HG03159 (cell line): Measurements from ENCODE around the gene KIAA1328.

Source experiments
- ATAC-seq: cut with Tn5 transposase; IDR thresholded peaks from one replicate; pipeline ENCODE4 v1.9.1; 2021; ENCODE audit warnings: mild to moderate bottlenecking, moderate library complexity; ENCODE audit not compliant: unreplicated experiment

The KIAA1328 gene

GRCh38 chr18:37249171-37249886, 420.4 kb downstream of the KIAA1328 start:
- no peak for ATAC-seq

DNA sequence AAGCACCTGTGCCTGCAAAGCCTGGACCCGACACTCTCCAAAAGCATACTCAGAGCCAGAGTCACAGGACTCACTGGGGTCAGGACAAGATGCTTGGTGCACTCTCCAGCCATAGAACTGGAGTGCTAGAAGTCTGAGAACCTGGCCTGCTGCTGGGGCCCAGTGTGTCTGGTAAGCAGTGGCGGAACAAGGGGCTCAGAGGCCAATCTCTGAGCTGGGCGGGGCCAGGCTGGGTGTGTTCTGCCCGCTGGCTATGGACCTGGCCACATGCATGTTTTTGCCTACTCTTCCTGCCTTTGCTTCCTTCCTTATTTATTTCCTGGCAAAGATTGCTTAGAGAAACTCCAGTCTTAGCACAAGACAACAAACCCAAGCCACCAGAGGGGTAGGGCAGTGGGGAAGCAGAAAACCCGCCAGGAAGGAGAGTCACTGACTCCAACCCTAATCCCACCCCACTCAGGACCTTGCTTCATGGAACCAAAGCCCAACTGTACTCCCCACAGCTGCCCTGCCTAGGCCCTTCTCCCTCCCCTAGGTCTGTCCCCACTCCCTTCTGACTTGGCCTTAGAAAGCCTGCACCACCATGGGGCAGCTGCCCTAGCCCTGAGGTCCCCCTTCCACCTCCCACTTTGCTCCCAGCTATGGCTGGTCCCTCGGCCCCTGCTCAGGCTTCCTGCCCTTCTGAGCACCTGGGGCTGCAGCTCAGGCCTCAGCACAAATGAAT, 421.1 kb downstream of the KIAA1328 start:
- ATAC-seq, result no peak

DNA sequence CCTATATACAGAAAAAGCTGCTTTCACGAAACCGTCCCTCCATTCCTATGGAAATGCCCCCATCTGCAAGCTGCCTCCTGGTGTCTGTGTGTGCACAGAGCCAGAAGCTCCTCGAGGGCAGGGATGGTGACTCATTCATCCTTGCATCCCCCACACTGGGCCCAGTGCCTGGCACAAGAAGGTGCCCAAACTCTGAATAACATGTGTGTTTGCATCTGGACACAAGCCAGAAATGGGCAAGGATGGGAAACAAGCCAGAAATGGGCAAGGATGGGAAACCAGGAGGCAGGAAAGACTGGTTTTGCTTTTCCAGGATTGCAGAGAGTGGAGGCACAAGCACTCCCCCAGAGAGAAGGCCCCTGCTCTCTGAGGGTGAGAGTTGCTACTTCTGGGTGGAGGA, 422.8 kb downstream of the KIAA1328 start:
- ATAC-seq, result no peak

DNA sequence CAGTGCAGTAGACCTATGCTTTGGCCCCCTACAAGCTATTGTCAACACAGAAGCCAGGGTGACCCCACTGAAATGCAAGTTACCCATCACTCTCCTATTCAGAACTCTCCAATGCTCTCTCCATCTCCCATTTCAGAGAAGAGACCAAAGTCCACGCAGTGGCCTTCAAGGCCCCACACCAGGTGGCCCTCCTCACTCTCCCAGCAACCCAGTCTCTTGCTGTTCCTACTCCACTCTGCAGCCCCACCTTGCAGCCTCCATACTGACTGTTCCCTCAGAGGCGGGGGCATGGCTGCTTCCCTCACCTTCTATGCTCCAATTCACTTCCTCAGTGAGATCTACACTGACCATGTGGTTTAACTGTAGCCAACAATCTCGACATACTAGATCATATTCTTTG, 423.4 kb downstream of the KIAA1328 start:
- ATAC-seq, result no peak

DNA sequence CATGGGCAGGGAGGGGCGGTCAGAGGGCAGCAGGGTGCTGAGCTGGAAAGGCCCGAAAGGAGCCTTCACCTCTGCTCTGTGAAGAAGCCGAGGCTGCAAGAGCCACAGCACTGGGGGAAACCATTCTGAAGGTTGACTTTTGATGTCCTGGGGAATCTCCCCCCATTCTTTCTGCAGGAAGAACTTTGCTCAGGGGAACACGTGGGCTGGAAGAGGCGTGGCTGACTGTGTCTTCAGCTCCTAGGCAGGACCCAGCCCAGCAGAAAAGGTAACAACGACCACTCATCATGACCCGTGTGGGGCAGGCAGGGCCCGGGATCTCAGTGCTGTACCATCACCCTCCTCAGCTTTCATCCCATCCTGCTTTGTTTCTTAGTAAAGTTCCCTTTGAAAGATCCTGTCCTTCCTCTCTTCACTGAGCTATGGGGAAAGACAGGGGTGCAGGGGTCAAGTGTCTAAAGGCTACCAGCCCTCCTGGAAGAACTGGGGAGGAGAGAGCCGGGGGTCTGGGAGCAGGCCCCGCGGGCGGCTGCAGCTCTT, 424.0 kb downstream of the KIAA1328 start:
- ATAC-seq, result no peak

GRCh38 chr18:37253394-37254235, 424.7 kb downstream of the KIAA1328 start:
- ATAC-seq, result no peak

GRCh38 chr18:37254236-37254754, 425.4 kb downstream of the KIAA1328 start:
- no peak for ATAC-seq

DNA sequence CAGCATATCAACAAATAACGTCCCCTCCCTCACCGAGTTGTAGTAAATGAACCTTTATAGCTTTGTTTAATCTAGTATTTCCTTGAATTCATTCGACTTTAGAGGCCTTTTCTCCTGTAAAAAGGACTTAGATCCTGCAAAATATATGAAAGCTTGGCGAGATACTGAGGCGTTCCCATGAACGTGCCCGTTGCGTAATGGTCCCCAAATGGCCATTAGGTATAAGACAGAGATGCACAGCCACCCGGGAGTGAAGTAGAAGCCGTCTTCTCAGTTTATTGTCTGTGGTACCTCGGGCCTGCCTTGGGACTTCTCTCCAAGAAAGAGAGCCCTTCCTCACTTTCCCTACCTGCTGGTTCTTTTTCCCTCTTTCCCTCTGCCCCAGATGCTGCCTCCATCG, 426.0 kb downstream of the KIAA1328 start:
- ATAC-seq, result no peak

GRCh38 chr18:37258131-37258530, 429.2 kb downstream of the KIAA1328 start:
- no peak for ATAC-seq

GRCh38 chr18:37258819-37259218, 429.9 kb downstream of the KIAA1328 start:
- no peak for ATAC-seq

DNA sequence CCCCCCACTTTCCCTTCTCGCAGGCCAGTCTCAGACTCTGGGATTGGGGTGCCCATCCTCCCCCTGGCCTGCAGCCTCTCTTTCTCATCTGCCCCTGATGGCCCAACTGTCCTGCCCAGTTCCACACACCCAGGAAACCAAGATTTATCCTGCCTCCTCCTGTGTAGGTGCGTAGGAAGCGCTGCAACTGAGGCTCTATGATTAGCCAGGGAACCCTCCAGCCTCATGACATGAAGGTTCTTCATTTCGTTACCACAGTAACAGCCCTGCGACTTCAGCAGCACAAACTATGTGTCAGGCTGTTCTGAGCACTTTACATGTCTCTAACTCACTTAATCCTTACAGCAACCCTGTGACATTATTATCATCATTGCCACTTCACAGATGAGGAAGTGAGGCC, 430.8 kb downstream of the KIAA1328 start:
- ATAC-seq, result no peak

- ATAC-seq, result no peak
Measured at GRCh38 chr18:37260367-37261093, 431.6 kb downstream of the KIAA1328 start.

DNA sequence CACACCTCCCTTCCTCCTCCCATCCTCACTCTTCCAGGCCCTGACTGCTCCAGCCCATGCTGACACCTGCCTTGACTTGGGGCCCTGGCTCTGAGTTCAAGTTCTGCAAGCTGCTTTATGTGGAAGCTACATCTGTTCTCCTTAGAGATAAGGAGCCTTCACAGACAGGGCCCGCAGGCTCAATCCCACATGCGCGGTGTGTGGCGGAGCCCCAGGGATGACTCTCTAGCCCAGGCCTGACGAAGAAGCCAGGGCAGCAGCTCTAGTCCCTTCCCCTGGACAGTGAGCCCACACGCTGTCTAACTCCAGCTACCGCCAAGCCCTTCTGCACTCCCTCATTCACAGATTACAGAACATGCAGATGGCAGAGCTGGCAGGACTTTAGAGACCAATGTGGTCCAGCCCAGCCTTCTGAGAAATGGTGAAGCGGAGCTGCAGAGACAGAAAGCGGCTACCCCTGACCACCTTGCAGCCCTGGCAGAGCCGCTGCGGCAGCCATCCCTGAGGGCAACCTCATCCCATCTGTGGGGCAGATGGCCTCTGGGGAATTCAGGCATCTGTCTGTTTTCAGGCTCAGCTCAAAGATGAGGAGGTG, 432.4 kb downstream of the KIAA1328 start:
- ATAC-seq, result no peak

- no peak for ATAC-seq
Measured at GRCh38 chr18:37261988-37262387, 433.1 kb downstream of the KIAA1328 start.

DNA sequence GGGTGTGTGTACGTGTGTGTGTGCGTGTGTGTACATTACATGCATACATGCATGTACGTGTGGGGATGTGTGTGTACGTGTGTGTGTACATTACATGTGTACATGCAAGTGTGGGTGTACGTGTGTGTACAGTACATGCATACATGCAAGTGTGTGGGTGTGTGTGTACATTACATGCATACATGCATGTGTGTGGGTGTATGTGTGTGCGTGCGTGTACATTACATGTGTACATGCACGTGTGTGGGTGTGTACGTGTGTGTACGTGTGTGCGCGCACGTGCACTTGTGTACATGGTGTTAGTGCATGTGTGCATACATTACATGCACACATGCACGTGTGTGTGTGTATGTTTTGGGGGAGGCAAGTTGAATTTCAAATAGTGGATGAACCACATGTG, 436.0 kb downstream of the KIAA1328 start:
- ATAC-seq, result no peak

- no peak for ATAC-seq
Measured at GRCh38 chr18:37265382-37265781, 436.5 kb downstream of the KIAA1328 start.

GRCh38 chr18:37266290-37266689, 437.4 kb downstream of the KIAA1328 start:
- ATAC-seq, result peak; percentile 54

- ATAC-seq, result no peak
Measured at GRCh38 chr18:37270038-37270665, 441.2 kb downstream of the KIAA1328 start.

- no peak for ATAC-seq
Measured at GRCh38 chr18:37270666-37271052, 441.7 kb downstream of the KIAA1328 start.

DNA sequence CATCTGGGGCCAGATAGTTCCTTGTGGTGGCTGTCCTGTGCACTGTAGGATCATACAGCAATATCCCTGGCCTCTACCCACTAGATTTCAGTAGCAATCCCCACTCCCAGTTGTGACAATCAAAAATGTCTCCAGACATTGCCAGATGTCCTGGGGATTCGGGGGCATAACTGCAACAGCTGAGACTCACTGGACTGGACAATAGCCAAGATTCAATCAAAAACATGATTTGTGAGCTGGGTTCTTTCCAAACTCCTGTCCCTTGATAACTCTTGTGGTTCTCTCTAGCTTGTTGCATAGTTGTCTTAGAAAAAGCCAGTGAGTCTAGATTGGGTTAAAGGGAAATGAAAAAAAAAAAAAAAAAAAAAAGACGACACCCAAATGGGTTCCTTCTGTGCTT, 443.3 kb downstream of the KIAA1328 start:
- no peak for ATAC-seq
